ENCODE measurements around the gene ECE2.

GRCh38 chr3:184299488-184300377, 23.9 kb downstream of the ECE2 start:
- no peak for TF ChIP-seq CTCF (IDR thresholded peaks at IDR 0.05; ENCODE audit: low read depth, low read length)
- no peak for TF ChIP-seq POLR2A (IDR thresholded peaks at IDR 0.05; ENCODE audit: extremely low read depth, insufficient read length)
- no peak for TF ChIP-seq MYC (IDR thresholded peaks at IDR 0.05; ENCODE audit: low read depth, low read length)
- TF ChIP-seq, protein P1, sequence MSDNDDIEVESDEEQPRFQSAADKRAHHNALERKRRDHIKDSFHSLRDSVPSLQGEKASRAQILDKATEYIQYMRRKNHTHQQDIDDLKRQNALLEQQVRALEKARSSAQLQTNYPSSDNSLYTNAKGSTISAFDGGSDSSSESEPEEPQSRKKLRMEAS (IDR thresholded peaks at IDR 0.05; ENCODE audit: low read depth, low read length), result no peak

Data from NB4 (cell line).